Keratinocyte (primary cell): Measurements from ENCODE around the gene GAB2. TPM values are rescaled to one million over a fixed set of nuclear protein-coding genes. Genes with fewer than 3 reads are reported as not detected.

ENCODE experiments used
- DNase-seq: peaks from one replicate; pipeline ENCODE4 v3.0.0-alpha.2; 2011; ENCODE audit warnings: low read depth, missing footprints, low spot score
- FAIRE-seq: peaks from 2 replicates; lab custom pipeline; 2011; peaks lifted over from hg19 to GRCh38; lab: Jason Lieb, UNC
- H2AFZ ChIP-seq: 2 replicates; pipeline ENCODE4 v1.6.0; 2012; ENCODE audit warnings: low read length, control low read depth, inconsistent platforms; ENCODE audit not compliant: control insufficient read depth
- H3K27ac ChIP-seq: 2 replicates; pipeline ENCODE4 v1.5.1; 2011; ENCODE audit warnings: low read length; ENCODE audit not compliant: control insufficient read depth, insufficient read depth
- H3K27me3 ChIP-seq: 3 replicates; pipeline ENCODE4 v1.6.0; 2011; ENCODE audit warnings: low read length; ENCODE audit not compliant: control insufficient read depth, insufficient read depth; ENCODE audit errors: extremely low read depth
- H3K36me3 ChIP-seq, 2 experiments: 2 replicates in 1 of 2; 3 replicates in 1 of 2; pipeline ENCODE4 v1.5.1; 2011; ENCODE audit warnings: low read length in 2 of 2, mild to moderate bottlenecking in 1 of 2; ENCODE audit not compliant: control insufficient read depth in 2 of 2, insufficient read depth in 2 of 2; ENCODE audit errors: extremely low read depth in 1 of 2
- H3K4me1 ChIP-seq: 3 replicates; pipeline ENCODE4 v1.5.1; 2011; ENCODE audit warnings: low read length; ENCODE audit not compliant: control insufficient read depth, insufficient read depth; ENCODE audit errors: extremely low read depth
- H3K4me2 ChIP-seq: 3 replicates; pipeline ENCODE4 v1.6.0; 2011; ENCODE audit warnings: low read depth, low read length; ENCODE audit not compliant: control insufficient read depth, insufficient read depth; ENCODE audit errors: extremely low read depth
- H3K4me3 ChIP-seq, 3 experiments: fragments of 200-600 bp in 1 of 3; sonication (generic) in 1 of 3; 2 replicates in 2 of 3; 3 replicates in 1 of 3; pipeline ENCODE4 v1.5.1; 2011 to 2016; ENCODE audit warnings: low read length in 3 of 3, mild to moderate bottlenecking in 3 of 3, control low read depth in 2 of 3, inconsistent platforms in 1 of 3, low read depth in 1 of 3, mixed read lengths in 1 of 3, mixed run types in 1 of 3, moderate library complexity in 1 of 3; ENCODE audit not compliant: control insufficient read depth in 2 of 3, insufficient read depth in 2 of 3; ENCODE audit errors: extremely low read depth in 1 of 3
- H3K79me2 ChIP-seq: 2 replicates; pipeline ENCODE4 v1.6.0; 2012; ENCODE audit warnings: low read length; ENCODE audit not compliant: control insufficient read depth, insufficient read depth
- H3K9ac ChIP-seq: 3 replicates; pipeline ENCODE4 v1.6.0; 2011; ENCODE audit warnings: low read length; ENCODE audit not compliant: control insufficient read depth, insufficient read depth; ENCODE audit errors: extremely low read depth
- H3K9me1 ChIP-seq: 3 replicates; pipeline ENCODE4 v1.6.0; 2011; ENCODE audit warnings: low read length; ENCODE audit not compliant: control insufficient read depth, insufficient read depth; ENCODE audit errors: extremely low read depth
- H3K9me3 ChIP-seq: 2 replicates; pipeline ENCODE4 v1.5.1; 2012; ENCODE audit warnings: low read depth, low read length; ENCODE audit not compliant: control insufficient read depth
- H4K20me1 ChIP-seq: 3 replicates; pipeline ENCODE4 v1.6.0; 2011; ENCODE audit warnings: low read length; ENCODE audit not compliant: control insufficient read depth, insufficient read depth; ENCODE audit errors: extremely low read depth
- EZH2 ChIP-seq: IDR thresholded peaks from one replicate; pipeline ENCODE4 v1.6.1; 2012; ENCODE audit warnings: inconsistent platforms, mild to moderate bottlenecking, low read length, moderate library complexity
- dilution Hi-C: fragments of 300-500 bp; cut with MboI; formaldehyde crosslinking; loops from one replicate; pipeline ENCODE4 v1.7.0; 2020; ENCODE audit warnings: low sequenced_read_pairs; ENCODE audit not compliant: extremely low pct_ligation_motif_present
- polyA plus RNA-seq, 5 experiments: library from polyadenylated mRNA; depleted of rRNA in 3 of 5; stranded (reverse) in 3 of 5; stranded (forward) in 1 of 5; unstranded in 1 of 5; fragments of >200 nt; gene quantifications; 1 replicate in 1 of 5; 2 replicates in 3 of 5; 3 replicates in 1 of 5; pipeline versions ENCODE4 v1.2.1 to v1.2.3, GENCODE V29; 2011 to 2012; ENCODE audit warnings: missing spikeins in 2 of 5, low read depth in 1 of 5, low replicate concordance in 1 of 5
- TF ChIP-seq, protein P1 (sequence below), 3 experiments: IDR thresholded peaks in 1 of 3; conservative IDR thresholded peaks in 1 of 3; optimal IDR thresholded peaks in 1 of 3; 2 replicates in 2 of 3; 3 replicates in 1 of 3; pipeline versions ENCODE3 to v1.5.1; 2011; ENCODE audit warnings: low read length in 3 of 3, mild to moderate bottlenecking in 3 of 3, moderate library complexity in 2 of 3, control low read depth in 1 of 3, inconsistent platforms in 1 of 3; ENCODE audit not compliant: insufficient read depth in 2 of 3; ENCODE audit errors: extremely low read depth in 1 of 3

Gene GAB2
- polyA plus RNA-seq, 1 donor (not counting 4 experiments of a cell fraction or from before 2014, with no cell fraction given), result 0.68 TPM

DNA sequence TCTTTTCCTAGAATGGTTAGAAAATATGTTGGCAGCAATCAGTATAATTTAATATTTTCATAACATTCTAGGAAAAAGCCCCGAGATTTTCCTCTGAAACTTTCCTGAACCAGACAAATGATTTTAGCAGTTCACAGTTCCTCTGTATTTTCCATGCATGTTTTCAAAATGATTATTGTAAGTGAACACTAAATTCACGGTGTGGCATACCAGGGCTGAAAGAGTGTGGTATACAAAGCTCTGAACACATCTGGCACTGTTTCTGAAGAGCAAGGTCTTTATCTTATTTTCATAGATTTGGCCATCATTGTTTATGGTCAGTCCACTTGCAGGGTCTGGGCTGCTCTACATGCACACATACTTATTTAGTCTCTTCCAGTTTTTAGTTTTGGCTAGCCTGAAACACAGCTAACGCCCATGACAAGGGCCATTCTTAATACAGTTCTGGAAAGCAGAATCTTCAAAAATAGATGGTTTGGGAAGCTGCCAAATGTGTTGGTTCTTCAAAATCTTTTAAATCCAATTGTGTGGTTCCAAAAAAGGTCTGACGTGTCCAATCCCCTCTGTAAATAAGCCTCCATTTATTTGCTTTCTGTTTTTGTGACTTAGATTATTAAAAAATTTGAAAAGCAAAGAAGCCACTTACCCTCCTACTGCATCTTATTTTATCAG lies 7.9 kb upstream of the GAB2 start:
- Histone ChIP-seq H3K9ac (no peak overlapping the region), H3K27ac (no peak overlapping the region), H3K36me3 (no peaks in the 10 kb centered on the region), H4K20me1 (no peaks in the 10 kb centered on the region), H3K9me3 (no peaks in the 10 kb centered on the region), H2AFZ (no peak overlapping the region), H3K9me1 (no peaks in the 10 kb centered on the region), H3K27me3 (no peaks in the 10 kb centered on the region), H3K4me3 (no peak overlapping the region), H3K4me2 (no peak overlapping the region), H3K4me1 (peaks cover 7% of the 10 kb centered on the region), H3K79me2 (no peaks in the 10 kb centered on the region)
- dilution Hi-C loops, result no loop called here
- TF ChIP-seq, protein P1, sequence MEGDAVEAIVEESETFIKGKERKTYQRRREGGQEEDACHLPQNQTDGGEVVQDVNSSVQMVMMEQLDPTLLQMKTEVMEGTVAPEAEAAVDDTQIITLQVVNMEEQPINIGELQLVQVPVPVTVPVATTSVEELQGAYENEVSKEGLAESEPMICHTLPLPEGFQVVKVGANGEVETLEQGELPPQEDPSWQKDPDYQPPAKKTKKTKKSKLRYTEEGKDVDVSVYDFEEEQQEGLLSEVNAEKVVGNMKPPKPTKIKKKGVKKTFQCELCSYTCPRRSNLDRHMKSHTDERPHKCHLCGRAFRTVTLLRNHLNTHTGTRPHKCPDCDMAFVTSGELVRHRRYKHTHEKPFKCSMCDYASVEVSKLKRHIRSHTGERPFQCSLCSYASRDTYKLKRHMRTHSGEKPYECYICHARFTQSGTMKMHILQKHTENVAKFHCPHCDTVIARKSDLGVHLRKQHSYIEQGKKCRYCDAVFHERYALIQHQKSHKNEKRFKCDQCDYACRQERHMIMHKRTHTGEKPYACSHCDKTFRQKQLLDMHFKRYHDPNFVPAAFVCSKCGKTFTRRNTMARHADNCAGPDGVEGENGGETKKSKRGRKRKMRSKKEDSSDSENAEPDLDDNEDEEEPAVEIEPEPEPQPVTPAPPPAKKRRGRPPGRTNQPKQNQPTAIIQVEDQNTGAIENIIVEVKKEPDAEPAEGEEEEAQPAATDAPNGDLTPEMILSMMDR (optimal IDR thresholded peaks at IDR 0.05 in 1 of 3, IDR thresholded peaks at IDR 0.05 in 1 of 3, conservative IDR thresholded peaks at IDR 0.05 in 1 of 3; ENCODE audit: extremely low read depth in 1 of 3, insufficient read depth in 2 of 3, low read length in 3 of 3), result no peak
- no peak for TF ChIP-seq EZH2
- no peak for FAIRE-seq
- DNase-seq, result no peak

DNA sequence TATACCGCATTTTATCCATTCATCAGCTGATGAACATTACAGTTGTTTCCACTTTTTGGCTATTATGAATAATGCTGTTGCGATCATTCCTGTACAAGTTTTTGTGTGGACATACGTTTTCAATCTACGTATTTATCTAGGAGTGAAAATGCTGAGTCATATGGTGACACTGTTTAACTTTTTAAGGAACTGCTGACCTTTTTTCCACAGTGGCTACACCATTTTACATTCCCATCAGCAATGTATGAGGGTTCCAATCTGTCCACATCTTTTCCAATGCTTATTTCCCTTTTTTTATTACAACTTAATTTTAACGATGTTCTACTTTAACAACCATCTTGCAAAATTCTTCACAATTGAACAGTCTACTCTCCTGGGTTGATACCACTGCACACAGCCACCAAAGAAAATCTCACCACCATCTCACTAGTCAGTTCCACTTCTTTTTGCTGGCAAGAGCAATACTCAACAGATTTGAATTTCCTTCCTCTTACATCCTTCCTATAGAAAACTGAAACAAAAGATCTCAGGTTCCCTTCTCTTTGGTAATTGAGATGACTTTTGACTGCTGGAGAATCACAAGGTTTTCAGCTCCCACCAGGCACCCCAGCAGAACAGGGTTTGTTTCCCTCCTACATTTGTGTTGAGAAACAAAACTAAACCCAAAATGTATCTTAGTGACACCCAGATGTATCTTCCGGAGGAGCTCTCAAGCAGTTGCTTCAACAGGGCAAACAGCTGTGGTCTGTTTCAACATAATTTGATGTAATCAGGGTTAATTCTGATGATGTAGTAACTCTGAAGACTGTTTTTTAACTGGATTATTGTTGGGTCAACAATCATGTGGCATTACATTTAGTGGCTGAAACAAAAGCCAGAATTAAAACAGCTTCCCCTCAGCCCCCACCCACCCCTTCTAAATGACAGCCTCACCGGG lies 7.0 kb upstream of the GAB2 start:
- no peak overlapping the region for H3K9ac ChIP-seq
- no peaks in the 10 kb centered on the region for H3K79me2 ChIP-seq
- no peaks in the 10 kb centered on the region for H4K20me1 ChIP-seq
- no peak overlapping the region for H3K27ac ChIP-seq
- no peak overlapping the region for H2AFZ ChIP-seq
- dilution Hi-C loops, result no loop called here
- H3K9me3 ChIP-seq, result no peaks in the 10 kb centered on the region
- no peaks in the 10 kb centered on the region for H3K36me3 ChIP-seq
- H3K4me2 ChIP-seq, result no peak overlapping the region
- H3K9me1 ChIP-seq, result no peaks in the 10 kb centered on the region
- H3K4me3 ChIP-seq, result no peak overlapping the region
- FAIRE-seq (no peak), DNase-seq (no peak)
- H3K27me3 ChIP-seq, result no peaks in the 10 kb centered on the region
- TF ChIP-seq EZH2, result no peak
- TF ChIP-seq, protein P1 (optimal IDR thresholded peaks at IDR 0.05 in 1 of 3, IDR thresholded peaks at IDR 0.05 in 1 of 3, conservative IDR thresholded peaks at IDR 0.05 in 1 of 3; ENCODE audit: extremely low read depth in 1 of 3, insufficient read depth in 2 of 3, low read length in 3 of 3), result no peak
- H3K4me1 ChIP-seq, result peaks cover 9% of the 10 kb centered on the region
